ENCODE results near the gene GPX7. TPM values are rescaled to one million over a fixed set of nuclear protein-coding genes. Genes with fewer than 3 reads are reported as not detected.

Gene GPX7
- total RNA-seq, 2 donors from 2014 or later, result 17.8 to 23.7 TPM

DNA sequence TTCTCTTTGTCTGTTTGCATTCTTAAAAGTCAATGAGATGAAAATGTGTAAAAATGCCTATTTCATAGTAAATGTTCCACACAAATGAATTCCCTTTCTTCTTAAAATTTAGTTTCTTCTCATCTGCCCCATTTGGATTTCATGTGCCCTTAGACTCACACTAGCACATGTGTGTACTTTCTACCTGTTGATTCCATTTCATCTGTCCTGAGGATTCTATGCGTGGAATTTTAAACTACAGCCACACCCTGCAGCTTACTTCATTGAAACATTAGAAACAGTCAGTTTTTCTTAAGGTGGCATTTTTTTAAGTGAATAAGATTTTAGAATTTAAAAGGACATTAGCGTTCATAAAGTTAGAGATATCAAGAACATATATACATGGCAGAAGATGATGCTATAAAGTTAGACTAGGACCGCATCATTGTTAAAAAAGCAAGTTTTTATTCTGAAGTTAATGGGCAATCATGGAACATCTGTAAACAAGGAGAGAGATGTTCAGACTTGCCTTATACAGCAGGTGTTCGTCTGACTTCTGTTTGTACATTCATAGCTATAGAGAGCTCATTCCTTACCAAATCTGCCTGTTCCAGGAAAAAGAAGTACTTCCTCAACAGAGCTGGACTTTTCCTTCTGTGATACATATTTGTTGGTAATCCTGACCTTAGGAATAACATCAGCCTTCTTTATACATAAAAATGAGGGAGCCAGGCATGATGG lies 45.4 kb upstream of the GPX7 start:
- Mint-ChIP-seq H3K27ac (no peak overlapping the region), H3K36me3 (ENCODE audit: low read depth) (no peaks in the 10 kb centered on the region), H3K9me3 (no peaks in the 10 kb centered on the region)

DNA sequence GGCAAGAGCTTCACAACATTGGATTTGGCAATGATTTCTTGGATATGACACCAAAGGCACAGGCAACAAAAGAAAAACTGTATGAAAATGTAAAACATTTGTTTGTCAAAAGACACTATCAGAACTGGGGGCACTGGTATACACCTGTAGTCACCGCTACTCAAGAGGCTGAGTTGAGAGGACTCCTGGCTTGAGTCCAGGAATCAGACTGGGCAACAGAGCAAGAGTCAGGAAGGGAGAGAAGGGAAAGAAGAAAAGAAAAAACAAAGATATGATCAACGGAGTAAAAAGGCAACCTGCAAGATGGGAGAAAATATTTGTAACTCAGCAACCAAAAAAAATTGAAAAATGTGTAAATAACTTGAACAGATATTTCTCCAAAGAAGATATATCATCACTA lies 43.2 kb upstream of the GPX7 start:
- Histone ChIP-seq H3K27me3 (ENCODE audit: control insufficient read depth, insufficient read depth, low read length, poor library complexity, severe bottlenecking) (no peaks in the 10 kb centered on the region), H3K4me1 (ENCODE audit: control insufficient read depth, insufficient read depth, low read length) (peaks cover 12% of the 10 kb centered on the region), H3K9me3 (ENCODE audit: control insufficient read depth, low read length) (peaks cover 5% of the 10 kb centered on the region), H3K36me3 (ENCODE audit: control insufficient read depth, insufficient read depth, low read length) (no peaks in the 10 kb centered on the region), H3K4me3 (ENCODE audit: low read length) (no peak overlapping the region), H3K9ac (ENCODE audit: extremely low read depth, low read length, poor library complexity, severe bottlenecking) (no peak overlapping the region), H3K27ac (ENCODE audit: low read depth, low read length) (no peak overlapping the region)
- no peaks in the 10 kb centered on the region for H3K36me3 Mint-ChIP-seq (ENCODE audit: low read depth)
- H3K27ac Mint-ChIP-seq, result no peak overlapping the region
- TF ChIP-seq, protein P1, sequence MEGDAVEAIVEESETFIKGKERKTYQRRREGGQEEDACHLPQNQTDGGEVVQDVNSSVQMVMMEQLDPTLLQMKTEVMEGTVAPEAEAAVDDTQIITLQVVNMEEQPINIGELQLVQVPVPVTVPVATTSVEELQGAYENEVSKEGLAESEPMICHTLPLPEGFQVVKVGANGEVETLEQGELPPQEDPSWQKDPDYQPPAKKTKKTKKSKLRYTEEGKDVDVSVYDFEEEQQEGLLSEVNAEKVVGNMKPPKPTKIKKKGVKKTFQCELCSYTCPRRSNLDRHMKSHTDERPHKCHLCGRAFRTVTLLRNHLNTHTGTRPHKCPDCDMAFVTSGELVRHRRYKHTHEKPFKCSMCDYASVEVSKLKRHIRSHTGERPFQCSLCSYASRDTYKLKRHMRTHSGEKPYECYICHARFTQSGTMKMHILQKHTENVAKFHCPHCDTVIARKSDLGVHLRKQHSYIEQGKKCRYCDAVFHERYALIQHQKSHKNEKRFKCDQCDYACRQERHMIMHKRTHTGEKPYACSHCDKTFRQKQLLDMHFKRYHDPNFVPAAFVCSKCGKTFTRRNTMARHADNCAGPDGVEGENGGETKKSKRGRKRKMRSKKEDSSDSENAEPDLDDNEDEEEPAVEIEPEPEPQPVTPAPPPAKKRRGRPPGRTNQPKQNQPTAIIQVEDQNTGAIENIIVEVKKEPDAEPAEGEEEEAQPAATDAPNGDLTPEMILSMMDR (conservative IDR thresholded peaks at IDR 0.05), result no peak
- H3K4me1 Mint-ChIP-seq, result peaks cover 22% of the 10 kb centered on the region
- no peaks in the 10 kb centered on the region for H3K9me3 Mint-ChIP-seq
- DNase-seq, result no peak
- 100% methylated on average over 1 to 2 of the region's 2 CpGs for WGBS, 2 experiments (ENCODE audit: insufficient coverage in 1 of 2, insufficient read length in 1 of 2)
- no peaks in the 10 kb centered on the region for H3K27me3 Mint-ChIP-seq (ENCODE audit: insufficient read depth)
- H3K4me3 Mint-ChIP-seq, result no peak overlapping the region

More for the DNA sequence above, 45.4 kb upstream of the GPX7 start:
- no peaks in the 10 kb centered on the region for H3K27me3 Mint-ChIP-seq (ENCODE audit: insufficient read depth)
- H3K27me3 ChIP-seq (ENCODE audit: control insufficient read depth, insufficient read depth, low read length, poor library complexity, severe bottlenecking), result no peaks in the 10 kb centered on the region
- H3K4me3 ChIP-seq (ENCODE audit: low read length), result no peak overlapping the region
- H3K9ac ChIP-seq (ENCODE audit: extremely low read depth, low read length, poor library complexity, severe bottlenecking), result no peak overlapping the region
- no peak overlapping the region for H3K4me3 Mint-ChIP-seq
- TF ChIP-seq, protein P1 (conservative IDR thresholded peaks at IDR 0.05), result no peak
- 91 to 100% methylated on average over 3 to 4 of the region's 4 CpGs for whole genome bisulfite sequencing, 2 experiments (ENCODE audit: insufficient coverage in 1 of 2, insufficient read length in 1 of 2)
- H3K4me1 ChIP-seq (ENCODE audit: control insufficient read depth, insufficient read depth, low read length), result peaks cover 12% of the 10 kb centered on the region
- no peaks in the 10 kb centered on the region for H3K36me3 ChIP-seq (ENCODE audit: control insufficient read depth, insufficient read depth, low read length)
- H3K4me1 Mint-ChIP-seq, result peaks cover 22% of the 10 kb centered on the region
- peaks cover 5% of the 10 kb centered on the region for H3K9me3 ChIP-seq (ENCODE audit: control insufficient read depth, low read length)
- no peak overlapping the region for H3K27ac ChIP-seq (ENCODE audit: low read depth, low read length)
- DNase-seq, result no peak

DNA sequence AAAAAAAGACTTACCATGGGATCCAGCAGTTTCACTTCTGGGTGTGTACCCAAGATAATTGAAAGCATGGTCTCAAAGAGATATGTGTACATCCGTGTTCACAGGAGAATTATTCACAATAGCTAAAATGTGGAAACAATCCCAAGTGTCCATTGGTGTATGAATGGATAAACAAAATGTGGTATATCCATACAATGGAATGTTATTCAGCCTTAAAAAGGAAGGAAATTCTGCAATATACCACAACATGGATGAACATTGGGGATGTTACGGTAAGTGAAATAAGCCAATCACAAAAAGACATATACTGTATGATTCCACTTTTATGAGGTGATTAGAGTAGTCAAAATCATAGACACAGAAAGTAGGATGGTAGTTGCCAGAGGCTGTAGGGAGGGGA lies 42.3 kb upstream of the GPX7 start:
- Histone ChIP-seq H3K4me1 (ENCODE audit: control insufficient read depth, insufficient read depth, low read length) (peaks cover 10% of the 10 kb centered on the region), H3K4me3 (ENCODE audit: low read length) (no peak overlapping the region), H3K9me3 (ENCODE audit: control insufficient read depth, low read length) (peaks cover 5% of the 10 kb centered on the region), H3K9ac (ENCODE audit: extremely low read depth, low read length, poor library complexity, severe bottlenecking) (no peak overlapping the region), H3K27me3 (ENCODE audit: control insufficient read depth, insufficient read depth, low read length, poor library complexity, severe bottlenecking) (no peaks in the 10 kb centered on the region), H3K27ac (ENCODE audit: low read depth, low read length) (no peak overlapping the region), H3K36me3 (ENCODE audit: control insufficient read depth, insufficient read depth, low read length) (no peaks in the 10 kb centered on the region)
- no peak overlapping the region for H3K27ac Mint-ChIP-seq
- 93 to 100% methylated on average over 1 to 2 of the region's 2 CpGs for whole genome bisulfite sequencing, 2 experiments (ENCODE audit: insufficient coverage in 1 of 2, insufficient read length in 1 of 2)
- no peaks in the 10 kb centered on the region for H3K9me3 Mint-ChIP-seq
- TF ChIP-seq, protein P1 (conservative IDR thresholded peaks at IDR 0.05), result no peak
- H3K36me3 Mint-ChIP-seq (ENCODE audit: low read depth), result no peaks in the 10 kb centered on the region
- no peak for DNase-seq
- H3K4me3 Mint-ChIP-seq, result no peak overlapping the region
- no peaks in the 10 kb centered on the region for H3K27me3 Mint-ChIP-seq (ENCODE audit: insufficient read depth)
- peaks cover 14% of the 10 kb centered on the region for H3K4me1 Mint-ChIP-seq

Data from endodermal cell (in vitro differentiated cells).